22Rv1 (cell line): ENCODE data around the gene TBC1D22B.

Experiments used
- ZFX ChIP-seq: fragments of 450-650 bp; IDR thresholded peaks from 2 replicates; pipeline ENCODE4 v1.6.1; 2017; ENCODE audit warnings: antibody characterized with exemption, borderline replicate concordance
- TF ChIP-seq, protein P1 (sequence below): fragments of 450-650 bp; IDR thresholded peaks from 2 replicates; pipeline ENCODE4 v1.5.1; 2017; ENCODE audit warnings: mild to moderate bottlenecking

DNA sequence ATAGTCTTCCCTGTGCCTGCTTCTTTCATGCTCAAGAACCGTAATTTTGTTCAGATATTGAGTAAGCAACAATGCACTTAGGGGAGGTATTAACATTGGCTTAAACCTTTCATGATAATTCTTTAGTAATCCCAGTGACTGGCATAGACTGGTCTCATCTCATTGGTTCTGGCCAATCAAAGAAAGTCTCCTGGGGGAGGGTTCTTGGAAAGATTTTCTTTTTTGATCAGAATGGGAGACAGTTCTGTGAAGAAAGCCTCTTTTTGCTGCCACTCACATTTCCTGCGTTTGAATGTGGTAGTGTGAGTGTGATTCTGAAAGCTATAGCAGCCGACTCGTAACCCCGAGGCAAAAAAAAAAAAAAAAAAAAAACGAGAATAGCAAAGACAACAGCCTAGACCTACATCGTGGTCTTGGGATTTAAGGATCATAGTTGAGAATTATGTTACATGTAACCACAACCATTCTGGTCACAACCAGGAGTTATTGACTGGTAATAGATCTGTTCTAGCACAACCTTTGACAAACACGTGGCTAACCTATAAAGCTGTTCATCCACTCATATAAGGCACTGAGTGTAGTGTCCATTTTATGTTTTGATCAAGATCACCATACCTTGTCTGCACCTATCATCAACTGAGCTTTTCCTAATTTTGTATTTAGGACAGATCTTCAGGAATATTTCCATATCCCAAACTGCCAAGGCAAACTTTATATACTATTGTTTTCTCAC lies 15.4 kb downstream of the TBC1D22B start:
- TF ChIP-seq, protein P1, sequence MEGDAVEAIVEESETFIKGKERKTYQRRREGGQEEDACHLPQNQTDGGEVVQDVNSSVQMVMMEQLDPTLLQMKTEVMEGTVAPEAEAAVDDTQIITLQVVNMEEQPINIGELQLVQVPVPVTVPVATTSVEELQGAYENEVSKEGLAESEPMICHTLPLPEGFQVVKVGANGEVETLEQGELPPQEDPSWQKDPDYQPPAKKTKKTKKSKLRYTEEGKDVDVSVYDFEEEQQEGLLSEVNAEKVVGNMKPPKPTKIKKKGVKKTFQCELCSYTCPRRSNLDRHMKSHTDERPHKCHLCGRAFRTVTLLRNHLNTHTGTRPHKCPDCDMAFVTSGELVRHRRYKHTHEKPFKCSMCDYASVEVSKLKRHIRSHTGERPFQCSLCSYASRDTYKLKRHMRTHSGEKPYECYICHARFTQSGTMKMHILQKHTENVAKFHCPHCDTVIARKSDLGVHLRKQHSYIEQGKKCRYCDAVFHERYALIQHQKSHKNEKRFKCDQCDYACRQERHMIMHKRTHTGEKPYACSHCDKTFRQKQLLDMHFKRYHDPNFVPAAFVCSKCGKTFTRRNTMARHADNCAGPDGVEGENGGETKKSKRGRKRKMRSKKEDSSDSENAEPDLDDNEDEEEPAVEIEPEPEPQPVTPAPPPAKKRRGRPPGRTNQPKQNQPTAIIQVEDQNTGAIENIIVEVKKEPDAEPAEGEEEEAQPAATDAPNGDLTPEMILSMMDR: no peak
- no peak for TF ChIP-seq ZFX
